NCI-H128 (cell line): ENCODE results near the gene FGF12.
A peak's percentile ranks its signal among the peaks of the same experiment; 100 is the strongest.
"Not testable (repeated sequence)": the region's sequence is repeated elsewhere in the genome, so short reads cannot be mapped to it uniquely, and the experiment has no call there.

Experiments used
- DNase-seq: peaks from one replicate; lab custom pipeline; 2025; ENCODE audit not compliant: unreplicated experiment; lab: John Stamatoyannopoulos, UW

Gene FGF12

GRCh38 chr3:192727032-192727847, at the start of gene FGF12:
FGF12 (minus strand) TSS chr3:192727541.
- peak; percentile 78 for DNase-seq

GRCh38 chr3:192774341-192774740, 47.0 kb upstream of the FGF12 start:
- not testable (repeated sequence) for DNase-seq

- no peak for DNase-seq
Measured at GRCh38 chr3:192772240-192772894, 45.0 kb upstream of the FGF12 start.

- no peak for DNase-seq
Measured at GRCh38 chr3:192758654-192759053, 31.3 kb upstream of the FGF12 start.

GRCh38 chr3:192751148-192751547, 23.8 kb upstream of the FGF12 start:
- no peak for DNase-seq

GRCh38 chr3:192750201-192750600, 22.9 kb upstream of the FGF12 start:
- no peak for DNase-seq

GRCh38 chr3:192747746-192748145, 20.4 kb upstream of the FGF12 start:
- DNase-seq, result no peak

- DNase-seq, result no peak
Measured at GRCh38 chr3:192747145-192747544, 19.8 kb upstream of the FGF12 start.

- DNase-seq, result no peak
Measured at GRCh38 chr3:192745150-192745549, 17.8 kb upstream of the FGF12 start.

GRCh38 chr3:192744604-192745003, 17.3 kb upstream of the FGF12 start:
- not testable (repeated sequence) for DNase-seq

- DNase-seq, result no peak
Measured at GRCh38 chr3:192737506-192737905, 10.2 kb upstream of the FGF12 start.

GRCh38 chr3:192731233-192731632, 3.9 kb upstream of the FGF12 start:
- DNase-seq, result no peak

- DNase-seq, result no peak
Measured at GRCh38 chr3:192726385-192726784, 956 bp downstream of the FGF12 start.

GRCh38 chr3:192719964-192720363, 7.4 kb downstream of the FGF12 start:
- DNase-seq, result no peak

- DNase-seq, result no peak
Measured at GRCh38 chr3:192718156-192718555, 9.2 kb downstream of the FGF12 start.

GRCh38 chr3:192715126-192715525, 12.2 kb downstream of the FGF12 start:
- no peak for DNase-seq

- not testable (repeated sequence) for DNase-seq
Measured at GRCh38 chr3:192711126-192711525, 16.2 kb downstream of the FGF12 start.

GRCh38 chr3:192710366-192710765, 17.0 kb downstream of the FGF12 start:
- DNase-seq, result no peak

- no peak for DNase-seq
Measured at GRCh38 chr3:192706272-192706671, 21.1 kb downstream of the FGF12 start.

GRCh38 chr3:192700885-192701284, 26.5 kb downstream of the FGF12 start:
- DNase-seq, result no peak

- no peak for DNase-seq
Measured at GRCh38 chr3:192696943-192697587, 30.3 kb downstream of the FGF12 start.
